HG03097 (cell line): ENCODE results near the gene CPAMD8.

Source experiments
- ATAC-seq: cut with Tn5 transposase; IDR thresholded peaks from one replicate; pipeline ENCODE4 v1.9.1; 2021; ENCODE audit not compliant: unreplicated experiment, low FRiP score

CPAMD8 gene

DNA sequence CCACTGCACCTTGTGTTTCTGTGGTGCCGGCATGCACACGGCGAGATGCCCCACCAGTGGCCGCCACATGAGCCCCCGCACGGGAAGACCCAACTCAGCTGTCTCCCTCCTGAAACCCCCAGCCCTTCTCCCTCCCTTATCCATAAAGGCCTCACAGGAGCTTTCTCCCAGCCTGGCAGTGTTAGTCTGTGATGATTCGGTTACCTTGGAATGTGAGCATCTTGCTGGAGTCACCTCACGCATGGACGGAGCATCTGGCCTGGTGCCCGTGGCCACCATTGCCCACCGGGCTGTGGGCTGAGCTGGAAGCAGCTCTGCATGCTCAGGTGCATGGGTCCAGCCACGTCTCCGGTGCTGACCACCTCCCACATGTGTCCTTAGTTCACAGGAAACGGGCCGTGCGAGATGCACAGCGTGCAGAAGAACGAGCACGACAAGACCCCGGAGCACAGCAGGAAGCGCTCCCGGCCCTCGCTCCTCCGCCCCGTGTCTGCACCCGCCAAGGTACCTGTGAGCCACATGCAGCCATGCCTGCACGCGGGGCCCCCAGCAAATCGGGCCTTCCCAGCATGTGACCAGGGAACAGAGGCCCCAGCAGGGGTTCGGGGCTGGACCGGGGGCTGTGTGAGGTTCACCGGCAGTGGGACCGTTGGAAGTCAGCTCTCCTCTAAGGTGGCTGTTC, 175.4 kb downstream of the CPAMD8 start:
- ATAC-seq: no peak

DNA sequence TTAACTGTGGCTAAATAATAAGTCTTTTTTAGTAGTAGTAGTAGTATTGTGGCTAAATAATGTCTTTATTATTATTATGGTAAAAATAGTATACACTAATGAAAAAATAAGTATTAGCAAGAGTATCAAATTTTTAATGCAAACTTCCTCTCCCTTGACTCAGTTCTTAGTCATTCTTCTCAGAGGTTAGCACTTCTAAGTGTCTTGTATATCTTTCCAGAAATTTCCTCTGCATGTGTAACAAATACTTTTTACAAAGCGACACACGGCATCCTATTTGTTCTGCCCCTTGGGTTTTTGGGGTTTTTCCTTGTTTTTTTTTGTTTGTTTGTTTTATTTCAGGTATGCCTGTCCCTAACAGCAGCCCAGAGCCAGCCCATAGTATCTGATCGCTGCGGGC, 176.5 kb downstream of the CPAMD8 start:
- no peak for ATAC-seq

DNA sequence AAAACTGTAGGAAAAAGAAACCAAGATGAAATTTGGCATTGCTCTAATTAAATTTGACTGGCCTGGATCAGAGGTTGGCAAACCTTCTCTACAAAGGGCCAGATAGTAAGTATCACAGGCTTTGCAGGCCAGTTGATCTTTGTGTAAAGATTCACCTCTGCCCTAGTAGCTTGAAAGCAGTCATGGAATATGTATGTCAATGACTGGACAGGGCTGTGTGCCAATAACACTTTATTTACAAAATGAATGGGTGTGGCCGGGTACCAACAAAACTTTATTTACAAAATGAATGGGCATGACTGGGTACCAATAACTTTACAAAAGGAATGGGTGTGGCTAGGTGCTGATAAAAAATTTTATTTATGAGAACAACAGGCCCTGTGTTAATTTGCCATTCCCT, 177.4 kb downstream of the CPAMD8 start:
- ATAC-seq: no peak

DNA sequence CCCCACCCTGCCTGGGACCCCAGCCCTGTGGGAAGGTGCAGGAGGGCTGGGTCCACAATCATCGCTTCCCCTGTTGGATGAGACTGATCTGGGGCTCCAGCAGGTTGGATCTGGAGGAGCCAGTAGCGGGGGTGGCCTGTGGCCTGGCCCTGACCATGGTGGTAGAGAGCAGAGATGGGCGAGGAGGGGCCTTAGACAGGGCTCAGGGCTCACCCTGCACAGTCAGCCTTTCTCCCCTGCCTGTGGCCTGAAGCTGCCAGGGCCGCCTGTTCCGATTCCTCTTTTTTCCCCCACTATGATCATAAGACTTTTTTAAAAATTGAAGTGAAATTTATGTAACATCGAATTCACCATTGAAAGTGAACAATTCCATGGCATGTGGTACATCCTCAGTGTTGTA, 179.2 kb downstream of the CPAMD8 start:
- no peak for ATAC-seq

DNA sequence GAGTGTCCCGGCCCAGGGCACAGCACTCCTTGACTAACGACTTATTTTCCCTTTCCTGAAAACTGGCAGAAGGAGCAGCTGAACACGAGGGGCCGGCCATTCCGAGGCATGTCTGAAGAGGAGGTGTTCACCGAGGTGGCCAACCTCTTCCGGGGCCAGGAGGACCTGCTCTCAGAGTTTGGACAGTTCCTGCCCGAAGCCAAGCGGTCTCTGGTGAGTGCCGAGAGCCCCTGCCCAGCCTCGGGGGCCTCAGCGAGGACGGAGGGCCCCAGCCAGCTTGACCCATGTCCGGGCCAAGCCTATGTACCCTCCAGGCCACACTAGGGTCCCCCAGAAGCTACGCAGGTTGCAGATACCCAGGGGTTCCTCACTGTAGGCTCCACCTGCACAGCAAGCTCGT, 179.7 kb downstream of the CPAMD8 start:
- ATAC-seq: no peak
